Measurements from ENCODE around the gene NRXN3.

GRCh38 chr14:79871136-79871535 lies 1701.0 kb downstream of the NRXN3 start:
- no peak for TF ChIP-seq CTCF (IDR thresholded peaks at IDR 0.05)
- no peak for TF ChIP-seq EZH2 (IDR thresholded peaks at IDR 0.05)
